Left lobe of liver (tissue), 2 donors: ENCODE results near the gene WDFY3. TPM values are rescaled to one million over a fixed set of nuclear protein-coding genes. Genes with fewer than 3 reads are reported as not detected.
"Not testable (repeated sequence)": the region's sequence is repeated elsewhere in the genome, so short reads cannot be mapped to it uniquely, and the experiment has no call there.

ENCODE experiments used
- ATAC-seq: fragments of 200-7000 bp; cut with Tn5 transposase; one replicate; pipeline ENCODE4 v1.9.1; 2020; ENCODE audit warnings: mild to moderate bottlenecking, moderate library complexity
- DNase-seq: peaks from one replicate; pipeline ENCODE4 v3.0.0-alpha.2; 2020; ENCODE audit warnings: low spot score
- total RNA-seq: library from RNA; stranded (reverse); gene quantifications from one replicate; pipeline ENCODE4 v1.2.1, GENCODE V29; 2021
- donor health status: DM: no; HTN: no; CAD: no; lungs with moderate emphysema.
- donor health status: DM: no; HTN: yes; CAD: no.

WDFY3 gene
- total RNA-seq, 1 donor from 2014 or later, result 27.0 TPM

DNA sequence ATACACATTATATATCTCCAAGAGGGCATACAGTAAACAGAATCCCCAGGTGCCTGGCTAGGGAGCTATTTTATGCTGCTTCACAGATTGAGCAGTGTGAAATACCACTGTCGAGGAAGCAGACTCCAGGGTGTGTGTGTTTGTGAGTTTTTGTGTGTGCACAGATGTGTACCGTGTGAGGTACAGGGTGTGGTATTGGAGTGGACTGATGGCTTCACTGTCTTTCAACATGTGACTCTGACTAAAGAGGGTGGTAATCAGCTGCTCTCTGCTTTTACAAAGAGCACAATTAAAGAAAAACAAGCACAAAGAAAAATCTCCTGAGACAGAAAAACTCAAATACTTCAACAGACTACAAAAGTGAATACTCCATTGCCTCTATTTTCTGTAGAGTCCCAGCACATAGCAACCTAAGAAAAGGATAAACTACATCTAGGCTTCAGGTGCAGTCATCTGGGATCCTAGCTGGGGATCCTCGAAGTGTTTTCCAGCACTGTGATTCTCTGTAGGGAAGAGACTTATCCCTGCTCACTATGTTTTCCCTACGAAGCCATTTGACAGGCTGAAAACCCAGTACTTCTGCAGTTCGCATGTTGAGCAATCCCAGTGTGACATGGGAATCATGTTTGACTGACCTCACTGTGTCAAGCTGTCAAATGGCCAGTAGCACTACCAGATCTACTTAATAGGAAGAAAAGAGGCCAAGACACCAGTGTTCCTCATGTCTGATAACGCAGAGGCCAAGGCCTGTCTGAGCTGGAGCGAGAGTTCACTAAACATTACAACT lies 283.2 kb downstream of the WDFY3 start:
- DNase-seq, result no peak
- ATAC-seq, result peak; percentile 44

DNA sequence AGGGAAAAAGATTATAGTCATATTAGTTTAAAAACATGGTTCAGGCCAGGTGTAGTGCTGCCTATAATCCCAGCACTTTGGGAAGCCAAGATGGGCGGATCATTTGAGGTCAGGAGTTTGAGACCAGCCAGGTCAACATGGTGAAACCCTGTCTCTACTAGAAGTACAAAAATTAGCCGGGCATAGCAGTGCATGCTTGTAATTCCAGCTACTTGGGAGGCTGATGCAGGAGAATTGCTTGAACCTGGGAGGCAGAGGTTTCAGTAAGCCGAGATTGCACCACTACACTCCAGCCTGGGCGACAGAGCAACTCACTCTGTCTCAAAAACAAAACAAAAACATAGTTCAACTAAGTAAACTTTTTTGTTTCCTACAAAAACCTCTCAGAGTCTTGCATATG lies 283.8 kb downstream of the WDFY3 start:
- not testable (repeated sequence) for ATAC-seq, DNase-seq

DNA sequence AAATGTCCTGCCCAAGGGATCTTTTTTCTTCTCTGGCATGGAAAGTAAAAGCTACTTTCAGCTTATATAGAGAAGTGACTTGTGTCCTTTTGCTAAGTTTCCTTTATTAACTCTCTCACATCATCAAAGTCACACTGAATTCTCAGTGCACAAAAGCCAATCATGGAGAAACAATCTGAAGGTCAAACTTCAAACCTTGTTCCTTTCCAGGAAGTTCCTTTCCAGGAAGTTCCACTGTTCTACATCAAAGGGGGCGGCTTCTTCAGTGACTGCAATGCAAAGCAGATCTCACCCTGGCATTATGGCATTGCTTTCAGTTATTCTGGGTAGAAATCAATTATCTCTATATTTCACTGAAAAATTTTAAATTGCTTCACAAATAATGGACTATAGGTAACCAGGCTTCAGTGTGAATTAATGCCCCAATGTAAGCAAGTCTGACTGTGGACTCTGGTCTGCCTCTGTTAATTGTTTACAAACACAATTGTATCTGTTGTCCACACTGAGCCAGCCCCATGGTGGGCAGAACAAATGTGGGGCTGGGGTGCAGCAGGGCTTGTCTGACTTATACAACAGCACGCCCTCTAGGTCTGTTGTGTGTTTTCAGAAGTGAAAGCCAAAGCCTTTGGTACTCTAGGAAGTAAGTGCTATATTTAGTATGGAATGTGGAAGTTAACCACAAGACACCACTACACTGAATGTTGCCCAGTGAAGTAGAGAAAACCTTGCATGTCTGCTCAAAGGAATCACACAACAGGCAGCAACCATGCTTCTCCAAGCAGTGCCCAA lies 284.8 kb downstream of the WDFY3 start:
- peak; percentile 55 for ATAC-seq
- no peak for DNase-seq

DNA sequence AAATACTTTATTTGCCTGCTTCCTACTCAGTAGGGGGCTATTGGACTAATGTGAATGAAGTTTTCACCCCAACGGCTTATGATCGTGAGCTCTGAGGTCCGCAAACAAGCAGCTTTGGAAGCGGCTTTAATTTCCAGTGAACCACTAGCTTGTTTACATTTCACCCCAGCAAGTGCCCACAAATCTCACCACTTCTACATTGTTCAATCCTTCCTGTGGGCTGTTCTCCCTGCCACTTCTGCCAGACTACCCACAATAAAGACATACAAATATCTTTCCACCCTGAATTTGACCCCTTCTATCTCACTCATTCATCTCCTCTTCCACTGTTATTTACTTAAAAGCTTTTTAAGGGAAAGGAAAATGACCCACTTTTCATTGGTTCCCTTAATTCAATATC lies 285.5 kb downstream of the WDFY3 start:
- ATAC-seq, result no peak

GRCh38 chr4:84678976-84679744 lies 287.3 kb downstream of the WDFY3 start:
- ATAC-seq (no peak), DNase-seq (no peak)

More for the DNA sequence above, 285.5 kb downstream of the WDFY3 start:
- DNase-seq, result no peak

DNA sequence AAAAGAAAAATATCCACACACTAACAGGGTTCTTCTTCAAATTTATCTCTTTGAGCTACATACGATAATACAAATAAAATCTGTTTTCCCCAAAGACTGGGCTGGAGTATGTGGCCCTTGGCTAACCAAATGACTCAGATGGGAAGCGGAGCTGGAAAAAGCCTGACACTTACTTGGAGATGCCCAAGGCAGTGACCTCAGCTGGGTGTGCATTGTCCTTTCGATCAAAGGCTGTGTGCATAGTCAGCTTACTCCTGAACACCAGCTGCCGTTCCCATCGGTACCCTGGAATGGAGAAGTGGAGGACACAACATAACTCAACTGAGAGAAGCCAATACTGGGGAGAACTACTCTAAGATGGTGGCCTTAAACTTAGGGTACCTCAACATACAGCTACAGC lies 288.5 kb downstream of the WDFY3 start:
- ATAC-seq (no peak), DNase-seq (no peak)

DNA sequence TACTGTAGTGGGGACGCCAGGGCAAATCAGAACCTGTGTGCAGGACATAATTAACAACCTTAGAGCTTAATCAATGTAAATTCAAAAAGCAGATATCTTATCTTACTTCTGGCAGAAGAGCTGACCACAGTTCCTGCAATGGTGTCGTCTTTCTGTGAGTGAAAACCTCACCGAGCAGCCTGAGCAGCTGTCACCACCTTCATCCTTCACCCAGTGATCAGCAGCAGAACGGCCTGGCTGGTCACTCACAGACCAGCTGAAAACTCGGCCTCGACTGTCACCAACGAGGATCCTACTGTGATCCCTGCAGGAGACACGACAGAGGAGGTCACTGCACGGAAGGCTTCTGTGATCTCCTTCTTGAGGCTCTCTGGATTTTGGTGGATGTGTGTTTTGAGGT lies 289.4 kb downstream of the WDFY3 start:
- ATAC-seq, result no peak
- DNase-seq, result no peak

DNA sequence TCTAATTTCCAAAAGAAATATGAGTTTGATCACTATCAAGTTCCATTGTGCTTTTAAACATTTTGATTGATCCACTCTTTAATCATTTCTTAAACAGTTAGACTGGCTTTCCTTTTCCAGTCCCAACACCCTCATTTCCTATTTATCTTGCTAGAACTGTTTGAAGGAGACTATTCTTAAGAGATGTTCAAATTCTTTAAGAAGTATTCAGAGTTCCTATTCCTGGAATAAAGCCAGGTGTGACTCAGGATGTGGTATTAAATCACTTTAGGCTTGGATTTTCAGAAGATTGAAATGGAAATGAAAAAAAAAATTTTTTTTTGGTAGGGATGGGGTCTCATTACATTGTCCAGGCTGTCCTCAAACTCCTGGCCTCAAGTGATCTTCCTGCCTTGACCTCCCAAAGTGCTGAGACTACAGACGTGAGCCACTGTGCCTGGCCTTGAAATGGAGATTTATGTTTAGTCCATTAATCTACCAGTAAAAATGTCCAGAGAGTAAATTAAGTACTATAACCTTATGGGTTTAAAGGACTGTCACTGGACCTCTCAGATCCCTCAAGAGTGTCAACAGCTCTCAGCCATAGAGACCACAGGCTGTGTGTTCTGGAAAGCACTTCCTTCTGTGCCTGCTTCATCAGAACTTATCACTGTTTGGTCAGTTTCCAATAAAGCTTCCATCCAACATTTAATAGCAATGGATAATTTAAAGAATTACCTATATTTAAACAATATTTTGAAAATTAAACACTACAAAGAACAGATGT lies 292.8 kb downstream of the WDFY3 start:
- DNase-seq (no peak), ATAC-seq (no peak)

- DNase-seq (no peak), ATAC-seq (no peak)
Observed at GRCh38 chr4:84672177-84672576, 294.3 kb downstream of the WDFY3 start.

DNA sequence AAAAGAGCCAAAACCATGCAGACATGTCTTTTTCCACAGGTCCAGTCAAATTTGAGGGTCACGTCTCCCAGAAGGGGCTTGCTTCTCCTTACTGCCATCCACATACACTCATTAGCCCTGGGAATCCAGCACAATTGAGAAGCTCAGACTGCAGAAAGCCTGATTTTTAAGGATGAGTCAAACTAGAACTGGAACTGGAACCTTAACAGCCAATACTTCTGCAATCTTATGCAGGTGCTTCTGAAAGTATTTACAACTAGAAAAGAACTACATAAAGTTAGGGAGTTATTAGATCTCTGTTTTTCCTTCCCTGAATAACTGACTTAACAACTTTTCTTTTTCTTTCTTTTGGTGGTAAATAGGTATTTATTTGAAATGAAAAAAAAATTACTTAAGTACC lies 297.3 kb downstream of the WDFY3 start:
- DNase-seq (no peak), ATAC-seq (no peak)

DNA sequence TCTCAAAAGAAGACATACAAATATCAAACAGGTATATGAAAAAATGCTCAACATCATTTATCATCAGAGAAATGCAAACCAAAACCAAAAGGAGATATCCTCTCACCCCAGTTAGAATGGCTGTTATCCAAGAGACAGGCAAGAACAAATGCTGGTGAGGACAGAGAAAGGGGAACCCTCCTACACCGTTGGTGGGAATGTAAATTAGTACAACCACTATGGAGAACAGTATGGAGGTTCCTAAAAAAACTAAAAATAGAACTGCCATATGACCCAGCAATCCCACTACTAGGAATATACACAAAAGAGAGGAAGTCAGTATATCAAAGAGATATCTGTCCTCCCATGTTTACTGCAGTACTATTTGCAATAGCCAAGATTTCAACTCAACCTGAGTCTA lies 300.1 kb downstream of the WDFY3 start:
- ATAC-seq, result no peak
- DNase-seq, result no peak

GRCh38 chr4:84664767-84665166 lies 301.7 kb downstream of the WDFY3 start:
- not testable (repeated sequence) for DNase-seq, ATAC-seq

DNA sequence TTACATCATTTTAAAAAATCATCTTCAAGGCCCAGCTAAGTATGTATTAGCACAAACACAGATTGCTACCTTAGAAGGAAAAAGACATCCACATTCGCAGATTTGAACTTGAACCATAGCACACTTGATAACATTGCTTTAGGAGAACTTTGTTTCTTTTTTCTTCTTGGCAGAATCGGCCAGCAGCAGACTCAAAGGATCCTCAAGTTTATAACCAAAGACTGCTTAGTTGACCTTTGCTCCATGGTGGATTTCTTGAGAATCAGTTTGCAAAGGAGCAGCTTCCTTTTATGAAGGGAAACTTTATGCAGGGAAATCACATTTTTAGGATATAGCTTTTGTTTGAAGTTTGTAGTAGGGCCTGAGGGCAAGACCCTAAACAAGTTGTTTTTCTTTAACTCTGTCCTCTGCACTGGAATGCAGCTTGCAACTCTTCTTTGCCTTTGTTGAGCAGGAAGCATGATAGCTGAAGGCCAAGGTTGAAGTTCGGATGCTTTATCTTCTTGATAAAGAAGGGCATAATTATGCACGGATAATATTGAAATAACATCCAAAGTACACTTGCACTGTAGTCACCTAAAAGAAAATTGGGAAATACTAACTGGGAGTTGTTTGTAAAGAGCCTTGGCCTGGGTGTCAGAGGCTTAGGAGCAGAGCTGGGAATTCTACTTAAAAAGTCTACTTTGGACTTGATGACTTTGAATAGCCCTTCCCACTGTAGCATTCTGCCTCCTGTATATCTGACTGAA lies 305.1 kb downstream of the WDFY3 start:
- ATAC-seq (no peak), DNase-seq (no peak)

DNA sequence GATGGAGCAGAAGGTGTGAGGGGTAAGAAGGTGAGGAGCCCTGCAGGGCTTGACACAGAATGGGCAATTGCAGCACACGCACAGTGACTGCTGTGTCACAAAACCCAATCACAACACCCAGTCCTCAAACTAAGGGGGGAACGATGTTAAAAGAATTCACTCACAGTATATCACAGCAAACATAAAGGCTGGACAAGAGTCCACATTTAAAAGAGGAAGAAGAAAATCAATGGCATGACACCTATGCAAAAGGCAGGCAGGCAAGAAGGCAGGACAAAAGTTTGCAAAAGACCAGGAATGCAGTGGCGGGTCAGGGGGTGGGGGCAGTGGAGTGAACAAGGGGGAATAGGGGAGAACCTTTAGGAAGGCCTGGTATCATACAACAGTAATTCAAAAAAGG lies 305.9 kb downstream of the WDFY3 start:
- DNase-seq (no peak), ATAC-seq (no peak)

- ATAC-seq (no peak), DNase-seq (no peak)
Observed at GRCh38 chr4:84652478-84652877, 314.0 kb downstream of the WDFY3 start.

DNA sequence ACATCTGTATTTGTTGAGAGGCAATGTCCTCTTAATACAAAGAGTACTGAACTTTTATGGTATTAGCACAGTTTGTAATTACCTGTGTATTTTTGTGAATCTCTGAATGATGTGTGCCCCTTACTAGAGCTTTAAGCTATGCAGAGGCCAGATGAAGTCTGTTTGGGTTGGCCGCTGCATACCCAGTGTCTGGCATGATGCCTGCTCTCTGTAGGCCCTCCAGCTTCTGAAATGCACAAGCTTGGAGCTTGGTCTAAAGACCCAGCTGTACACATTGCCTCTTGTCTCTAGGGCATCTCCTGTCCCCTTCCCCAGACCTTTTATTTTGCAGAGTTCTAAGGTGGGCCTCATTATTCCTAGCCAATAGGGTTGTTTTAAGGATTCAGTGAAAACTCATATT lies 315.0 kb downstream of the WDFY3 start:
- ATAC-seq (no peak), DNase-seq (no peak)

- no peak for DNase-seq
- no peak for ATAC-seq
Observed at GRCh38 chr4:84648863-84649647, 317.4 kb downstream of the WDFY3 start.

- ATAC-seq, result no peak
- no peak for DNase-seq
Observed at GRCh38 chr4:84648178-84648577, 318.3 kb downstream of the WDFY3 start.

GRCh38 chr4:84647312-84647884 lies 319.1 kb downstream of the WDFY3 start:
- DNase-seq (peak; percentile 49), ATAC-seq (peak; percentile 77)
